ENCODE results near the gene SLF1.

Gene SLF1

GRCh38 chr5:94740286-94740685 lies 121.8 kb downstream of the SLF1 start:
- DNase-seq: no peak
- Histone ChIP-seq H3K36me3 (no peaks in the 10 kb centered on the region), H3K4me1 (no peaks in the 10 kb centered on the region), H3K9me3 (no peaks in the 10 kb centered on the region), H3K27ac (no peak overlapping the region), H3K27me3 (no peaks in the 10 kb centered on the region), H3K4me3 (no peak overlapping the region)
- TF ChIP-seq CTCF (IDR thresholded peaks at IDR 0.05): no peak
- intact Hi-C loops (cut with DNase I; ENCODE audit: low total_unique reads): no loop called here

DNA sequence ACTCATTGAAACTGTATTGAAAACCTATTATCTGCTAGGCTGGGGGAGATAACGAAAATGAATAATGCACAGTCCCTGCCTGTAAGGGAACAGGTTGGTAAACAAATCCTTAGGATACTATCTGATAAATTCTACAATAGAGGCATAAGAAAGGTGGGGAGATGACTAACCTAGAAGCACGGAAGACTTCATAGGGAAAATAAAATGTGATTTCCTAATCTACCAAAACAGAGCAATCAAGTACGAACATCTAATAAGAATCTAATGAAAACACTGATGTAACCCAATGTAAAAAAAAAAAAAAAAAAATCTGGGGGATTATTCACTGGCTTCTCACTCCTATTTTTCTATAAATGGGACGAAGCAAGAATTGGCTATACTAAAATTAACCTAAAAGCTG lies 124.4 kb downstream of the SLF1 start:
- no peaks in the 10 kb centered on the region for H3K9me3 ChIP-seq
- H3K4me1 ChIP-seq: no peaks in the 10 kb centered on the region
- no peaks in the 10 kb centered on the region for H3K27me3 ChIP-seq
- no peak overlapping the region for H3K27ac ChIP-seq
- no peak overlapping the region for H3K4me3 ChIP-seq
- DNase-seq: no peak
- TF ChIP-seq CTCF (IDR thresholded peaks at IDR 0.05): no peak
- no peaks in the 10 kb centered on the region for H3K36me3 ChIP-seq
- intact Hi-C loops (cut with DNase I; ENCODE audit: low total_unique reads): no loop called here

GRCh38 chr5:94744906-94745305 lies 126.4 kb downstream of the SLF1 start:
- H3K27me3 ChIP-seq: no peaks in the 10 kb centered on the region
- DNase-seq: no peak
- no peaks in the 10 kb centered on the region for H3K36me3 ChIP-seq
- no peak overlapping the region for H3K4me3 ChIP-seq
- intact Hi-C loops (cut with DNase I; ENCODE audit: low total_unique reads): no loop called here
- H3K27ac ChIP-seq: no peak overlapping the region
- no peak for TF ChIP-seq CTCF (IDR thresholded peaks at IDR 0.05)
- no peaks in the 10 kb centered on the region for H3K9me3 ChIP-seq
- H3K4me1 ChIP-seq: no peaks in the 10 kb centered on the region

GRCh38 chr5:94745786-94746730 lies 127.6 kb downstream of the SLF1 start:
- no peak overlapping the region for H3K4me3 ChIP-seq
- intact Hi-C loops (cut with DNase I; ENCODE audit: low total_unique reads): no loop called here
- no peaks in the 10 kb centered on the region for H3K27me3 ChIP-seq
- TF ChIP-seq CTCF (IDR thresholded peaks at IDR 0.05): no peak
- no peaks in the 10 kb centered on the region for H3K9me3 ChIP-seq
- H3K36me3 ChIP-seq: no peaks in the 10 kb centered on the region
- no peak for DNase-seq
- no peak overlapping the region for H3K27ac ChIP-seq
- no peaks in the 10 kb centered on the region for H3K4me1 ChIP-seq

DNA sequence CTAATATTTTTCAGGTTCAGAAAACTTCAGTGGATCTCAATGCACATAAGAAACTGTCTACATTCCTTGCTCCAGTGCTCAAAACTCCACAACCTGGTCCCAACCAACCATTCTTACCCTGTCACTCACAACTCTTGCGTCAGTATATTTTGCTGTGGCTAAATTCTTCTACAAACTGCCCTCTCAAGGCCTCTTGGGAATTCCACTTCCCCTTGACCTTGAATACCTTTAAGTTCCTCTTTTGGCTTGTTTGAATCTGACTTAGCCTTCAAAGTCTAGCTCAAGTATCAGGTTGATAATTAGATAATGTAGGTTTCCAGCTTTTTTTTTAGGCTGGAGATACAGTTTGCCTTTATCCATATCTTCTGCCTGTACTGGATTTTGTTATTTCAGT lies 128.3 kb downstream of the SLF1 start:
- H3K4me1 ChIP-seq: no peaks in the 10 kb centered on the region
- intact Hi-C loops (cut with DNase I; ENCODE audit: low total_unique reads): no loop called here
- no peak overlapping the region for H3K27ac ChIP-seq
- H3K36me3 ChIP-seq: no peaks in the 10 kb centered on the region
- no peak for DNase-seq
- H3K9me3 ChIP-seq: no peaks in the 10 kb centered on the region
- H3K27me3 ChIP-seq: no peaks in the 10 kb centered on the region
- no peak for TF ChIP-seq CTCF (IDR thresholded peaks at IDR 0.05)
- no peak overlapping the region for H3K4me3 ChIP-seq
